ENCODE data around the gene GM2A. TPM values are rescaled to one million over a fixed set of nuclear protein-coding genes. Genes with fewer than 3 reads are reported as not detected.

GM2A gene
- total RNA-seq, 4 donors from 2014 or later, result 28.3 to 32.0 (median 30.1) TPM

- no peak for DNase-seq (ENCODE audit: extremely low spot score)
- Histone ChIP-seq H3K27me3 (no peaks in the 10 kb centered on the region), H3K4me3 (no peak overlapping the region), H3K36me3 (no peaks in the 10 kb centered on the region), H3K4me1 (peaks cover 0 to 13% (median 10%) of the 10 kb centered on the region in 4 donors), H3K9me3 (no peaks in the 10 kb centered on the region), H3K27ac (replicated peaks in 1 of 4) (no peak overlapping the region)
- intact Hi-C loops (cut with DNase I), result no loop called here
- 73% methylated on average over 2 of the region's 2 CpGs for WGBS
- TF ChIP-seq EP300 (IDR thresholded peaks at IDR 0.05) (no peak), POLR2AphosphoS5 (IDR thresholded peaks at IDR 0.05) (no peak), CTCF (IDR thresholded peaks at IDR 0.05) (no peak), POLR2A (IDR thresholded peaks at IDR 0.05; ENCODE audit: low read depth) (no peak)
Measured at GRCh38 chr5:151317871-151318270, 64.9 kb downstream of the GM2A start.

- DNase-seq (ENCODE audit: extremely low spot score), result peak; percentile 92
- peaks cover 0 to 13% (median 10%) of the 10 kb centered on the region in 4 donors for H3K4me1 ChIP-seq
- no peaks in the 10 kb centered on the region for H3K9me3 ChIP-seq
- no peak overlapping the region for H3K4me3 ChIP-seq
- peak overlapping the region in 1 of 4 donors; percentile 1 for H3K27ac ChIP-seq (replicated peaks in 1 of 4)
- no peaks in the 10 kb centered on the region for H3K27me3 ChIP-seq
- intact Hi-C loops (cut with DNase I), result no loop called here
- TF ChIP-seq POLR2AphosphoS5 (IDR thresholded peaks at IDR 0.05) (peak in 1 of 2 donors; percentile 23), EP300 (IDR thresholded peaks at IDR 0.05) (no peak), CTCF (IDR thresholded peaks at IDR 0.05) (peak in 1 of 3 experiments; percentile 24)
- H3K36me3 ChIP-seq, result no peaks in the 10 kb centered on the region
- 68% methylated on average over 2 of the region's 2 CpGs for WGBS
Measured at GRCh38 chr5:151318850-151319732, 66.1 kb downstream of the GM2A start.

Other genes starting within 250 kb of the GM2A start
- 1,000 to 10,000 TPM; 1,165 to 3,724 (median 1,939) TPM for gene GPX3, start 232.6 kb upstream of the GM2A start, total RNA-seq
- gene TNIP1, start 172.2 kb upstream of the GM2A start, total RNA-seq, result 100 to 1,000 TPM in 3 of 4 donors, 10 to 100 TPM in 1; 91.4 to 136 (median 114) TPM
- gene ANXA6, start 95.4 kb upstream of the GM2A start, total RNA-seq, result 100 to 1,000 TPM; 232 to 442 (median 374) TPM
- 100 to 1,000 TPM; 217 to 341 (median 285) TPM for gene CCDC69, start 29.1 kb upstream of the GM2A start, total RNA-seq
- gene SLC36A3, start 50.6 kb downstream of the GM2A start, total RNA-seq, result not detected
- gene SLC36A2, start 94.4 kb downstream of the GM2A start, total RNA-seq, result not detected
- 10 to 100 TPM in 1 of 4 donors, 1 to 10 TPM in 3; 5.1 to 13.7 (median 8.8) TPM for gene SLC36A1, start 194.4 kb downstream of the GM2A start, total RNA-seq

All from esophagus muscularis mucosa (tissue), 4 donors.